GM21381 (cell line): Measurements from ENCODE around the gene ATP1B2.
A peak's percentile ranks its signal among the peaks of the same experiment; 100 is the strongest.

Source experiments
- ATAC-seq: cut with Tn5 transposase; IDR thresholded peaks from one replicate; pipeline ENCODE4 v1.9.1; 2021; ENCODE audit warnings: mild to moderate bottlenecking, moderate library complexity; ENCODE audit not compliant: unreplicated experiment

Gene ATP1B2

DNA sequence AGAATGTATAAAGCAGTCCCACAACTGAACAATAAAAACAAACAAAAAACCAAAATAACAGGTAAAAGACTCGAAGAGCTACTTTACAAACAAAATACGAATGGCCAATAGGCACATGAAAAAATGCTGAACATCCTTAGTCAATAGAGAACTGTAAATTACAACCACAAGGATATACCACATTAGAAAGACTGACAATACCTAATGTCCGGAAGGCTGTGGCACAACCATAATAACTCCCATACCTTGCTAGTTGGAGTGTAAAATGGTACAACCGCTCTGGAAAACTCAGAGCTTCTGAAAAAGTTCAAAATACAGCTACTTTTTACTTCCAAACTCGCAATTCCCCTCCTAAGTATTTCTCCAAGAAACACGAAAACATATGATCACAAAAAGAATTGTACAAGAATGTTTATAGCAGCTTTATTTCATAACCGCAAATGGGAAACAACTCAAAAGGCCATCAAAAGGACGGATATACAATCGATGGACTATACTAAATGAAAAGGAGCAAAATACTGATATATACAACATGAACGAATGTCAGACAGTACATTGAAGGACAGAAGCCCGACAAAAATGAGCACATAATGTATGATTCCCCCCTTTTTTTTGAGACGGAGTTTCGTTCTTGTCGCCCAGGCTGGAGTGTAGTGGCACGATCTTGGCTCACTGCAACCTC, 34.3 kb downstream of the ATP1B2 start:
- ATAC-seq = no peak

DNA sequence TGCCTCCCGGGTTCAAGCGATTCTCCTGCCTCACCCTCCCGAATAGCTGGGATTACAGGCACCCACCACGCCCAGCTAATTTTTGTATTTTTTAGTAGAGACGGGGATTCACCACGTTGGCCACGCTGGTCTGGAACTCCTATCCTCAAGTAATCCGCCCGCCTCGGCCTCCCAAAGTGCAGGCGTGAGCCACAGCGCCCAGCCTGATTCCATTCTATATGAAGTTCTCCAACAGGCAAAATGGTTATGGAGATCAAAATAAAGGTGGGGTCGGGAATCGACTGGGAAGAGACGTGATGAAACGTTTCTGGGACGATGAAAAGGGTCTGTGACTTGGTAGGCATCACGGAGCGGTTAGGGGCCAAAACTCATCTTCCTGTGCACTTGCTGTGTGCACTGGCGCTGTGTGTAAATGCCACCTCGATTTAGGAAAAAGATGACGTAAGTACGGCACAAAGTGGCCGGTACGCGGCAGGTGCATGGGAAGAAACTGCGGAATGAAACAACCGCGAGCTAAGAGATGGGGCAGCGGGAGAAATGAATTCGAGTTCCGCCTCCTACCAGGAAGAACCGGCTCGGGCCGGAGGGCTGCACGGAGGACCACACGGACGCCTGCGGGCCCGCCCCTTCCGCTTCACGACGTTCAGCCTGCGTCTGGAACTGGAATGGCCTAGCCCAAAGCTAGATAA, 35.0 kb downstream of the ATP1B2 start:
- ATAC-seq = peak; percentile 65

DNA sequence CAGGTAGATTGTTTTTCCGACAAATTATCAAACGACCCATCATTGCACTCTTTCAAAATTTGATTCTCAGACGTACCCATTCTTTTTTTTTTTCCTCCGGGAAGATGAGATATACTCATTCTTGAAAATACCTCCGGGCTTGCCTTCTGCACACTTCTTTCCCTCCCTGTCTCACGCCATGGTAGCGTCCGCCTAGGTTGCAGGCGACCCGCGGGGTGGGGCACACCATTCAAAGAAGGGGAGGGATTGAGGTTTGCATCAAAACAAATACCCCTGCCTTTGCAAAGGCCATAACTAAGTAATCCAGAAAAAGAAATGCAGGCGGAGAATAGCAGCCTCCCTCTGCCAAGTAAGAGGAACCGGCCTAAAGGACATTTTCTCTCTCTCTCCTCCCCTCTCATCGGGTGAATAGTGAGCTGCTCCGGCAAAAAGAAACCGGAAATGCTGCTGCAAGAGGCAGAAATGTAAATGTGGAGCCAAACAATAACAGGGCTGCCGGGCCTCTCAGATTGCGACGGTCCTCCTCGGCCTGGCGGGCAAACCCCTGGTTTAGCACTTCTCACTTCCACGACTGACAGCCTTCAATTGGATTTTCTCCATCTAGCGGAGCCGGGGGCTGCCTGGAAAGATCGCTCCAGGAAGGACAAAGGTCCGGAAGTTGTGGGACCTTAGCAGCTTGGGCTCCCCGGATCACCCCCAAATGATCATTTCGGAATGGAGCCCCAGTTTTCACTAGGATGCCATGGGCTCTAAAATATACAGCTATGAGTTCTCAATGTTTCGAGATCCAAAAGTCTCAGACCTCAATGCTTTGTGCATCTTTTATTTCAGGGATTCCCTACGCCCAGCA, 35.7 kb downstream of the ATP1B2 start:
- peak; percentile 36 for ATAC-seq

DNA sequence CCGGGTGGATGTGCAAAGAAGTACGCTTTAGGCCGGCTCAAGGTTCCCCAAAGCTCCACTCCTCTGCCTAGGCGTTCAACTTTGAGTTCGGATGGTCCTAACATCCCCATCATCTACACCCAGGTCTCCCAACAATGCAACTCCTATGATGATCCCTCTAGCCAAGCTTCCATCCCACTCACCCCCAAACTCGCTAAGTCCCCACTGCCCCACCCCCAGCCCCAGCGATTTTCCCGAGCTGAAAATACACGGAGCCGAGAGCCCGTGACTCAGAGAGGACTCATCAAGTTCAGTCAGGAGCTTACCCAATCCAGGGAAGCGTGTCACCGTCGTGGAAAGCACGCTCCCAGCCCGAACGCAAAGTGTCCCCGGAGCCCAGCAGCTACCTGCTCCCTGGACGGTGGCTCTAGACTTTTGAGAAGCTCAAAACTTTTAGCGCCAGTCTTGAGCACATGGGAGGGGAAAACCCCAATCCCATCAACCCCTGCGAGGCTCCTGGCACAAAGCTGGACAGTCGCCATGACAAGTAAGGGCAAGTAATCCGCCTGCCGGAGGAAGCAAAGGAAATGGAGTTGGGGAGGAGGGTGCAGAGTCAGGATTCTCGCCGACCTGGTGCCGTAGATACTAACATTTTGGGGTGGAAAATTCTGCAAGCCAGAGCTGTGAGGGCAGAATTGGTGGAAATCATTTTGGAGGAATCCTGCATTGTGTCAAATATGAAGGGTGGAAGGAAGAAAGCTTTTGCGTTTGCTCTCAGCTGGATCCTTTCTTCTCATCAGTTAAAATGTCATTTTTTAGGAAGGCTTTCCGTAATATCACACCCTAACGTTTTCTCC, 36.6 kb downstream of the ATP1B2 start, which contains the start of gene TP53:
TSS of gene TP53 (minus strand) at position 419 of the 836 bp plus-strand sequence. CDS start 10,896 bp downstream, outside the sequence.
- ATAC-seq = peak; percentile 33

DNA sequence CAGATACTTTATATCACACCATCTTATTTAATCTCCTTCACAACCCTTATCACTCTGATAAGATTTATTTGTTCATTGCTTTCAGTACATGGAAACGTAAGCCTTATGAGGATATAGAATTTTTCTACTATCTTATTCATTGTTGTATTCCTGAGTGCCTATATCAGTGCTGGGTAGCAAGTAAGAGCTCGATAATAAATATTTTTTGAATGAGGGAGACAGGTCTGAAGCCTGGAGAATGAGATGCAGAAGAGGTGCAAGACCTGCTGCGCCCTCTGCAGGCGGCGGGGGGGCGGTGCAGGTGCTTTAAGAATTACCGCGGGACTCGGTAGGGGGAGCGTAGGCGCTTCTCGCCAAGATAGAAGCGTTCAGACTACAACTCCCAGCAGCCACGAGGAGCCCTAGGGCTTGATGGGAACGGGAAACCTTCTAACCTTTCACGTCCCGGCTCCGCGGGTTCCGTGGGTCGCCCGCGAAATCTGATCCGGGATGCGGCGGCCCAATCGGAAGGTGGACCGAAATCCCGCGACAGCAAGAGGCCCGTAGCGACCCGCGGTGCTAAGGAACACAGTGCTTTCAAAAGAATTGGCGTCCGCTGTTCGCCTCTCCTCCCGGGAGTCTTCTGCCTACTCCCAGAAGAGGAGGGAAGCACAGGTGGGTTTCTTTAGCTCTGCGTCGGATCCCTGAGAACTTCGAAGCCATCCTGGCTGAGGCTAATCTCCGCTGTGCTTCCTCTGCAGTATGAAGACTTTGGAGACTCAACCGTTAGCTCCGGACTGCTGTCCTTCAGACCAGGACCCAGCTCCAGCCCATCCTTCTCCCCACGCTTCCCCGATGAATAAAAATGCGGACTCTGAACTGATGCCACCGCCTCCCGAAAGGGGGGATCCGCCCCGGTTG, 37.4 kb downstream of the ATP1B2 start, which contains the start of gene WRAP53:
TSS of gene WRAP53 (plus strand) at position 570 of the 900 bp plus-strand sequence. CDS start at position 742, 172 bp downstream.
- ATAC-seq = peak; percentile 67

DNA sequence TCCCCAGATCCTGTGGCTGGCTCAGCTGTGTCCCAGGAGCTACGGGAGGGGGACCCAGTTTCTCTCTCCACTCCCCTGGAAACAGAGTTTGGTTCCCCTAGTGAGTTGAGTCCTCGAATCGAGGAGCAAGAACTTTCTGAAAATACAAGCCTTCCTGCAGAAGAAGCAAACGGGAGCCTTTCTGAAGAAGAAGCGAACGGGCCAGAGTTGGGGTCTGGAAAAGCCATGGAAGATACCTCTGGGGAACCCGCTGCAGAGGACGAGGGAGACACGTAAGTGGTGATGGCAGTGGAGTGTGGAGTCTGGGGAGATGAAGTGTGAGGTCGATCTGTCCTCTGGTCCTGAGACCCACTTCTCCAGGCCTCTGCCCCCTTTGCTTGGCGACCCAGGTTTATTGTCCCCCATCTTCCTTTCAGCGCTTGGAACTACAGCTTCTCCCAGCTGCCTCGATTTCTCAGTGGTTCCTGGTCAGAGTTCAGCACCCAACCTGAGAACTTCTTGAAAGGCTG, 38.1 kb downstream of the ATP1B2 start:
- ATAC-seq = no peak

DNA sequence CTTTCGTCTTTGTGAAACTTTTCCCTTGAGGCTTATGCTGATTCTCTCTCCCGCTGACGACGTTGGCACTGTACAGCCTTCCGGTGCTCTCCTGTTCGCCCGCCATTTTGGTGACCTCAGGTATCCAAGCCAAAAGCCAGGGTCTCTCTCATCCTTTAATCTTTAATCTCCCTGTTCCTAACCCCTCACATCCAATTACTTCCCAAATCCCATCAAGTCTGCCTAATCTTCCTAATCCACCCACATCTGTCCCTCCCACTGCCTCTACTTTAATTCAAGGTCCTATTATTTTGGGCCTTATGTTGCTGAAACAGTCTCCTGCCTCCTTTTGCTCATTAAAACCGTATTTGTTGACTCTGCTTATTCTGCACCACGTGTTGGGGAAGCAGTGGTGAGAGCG, 44.9 kb downstream of the ATP1B2 start:
- no peak for ATAC-seq

DNA sequence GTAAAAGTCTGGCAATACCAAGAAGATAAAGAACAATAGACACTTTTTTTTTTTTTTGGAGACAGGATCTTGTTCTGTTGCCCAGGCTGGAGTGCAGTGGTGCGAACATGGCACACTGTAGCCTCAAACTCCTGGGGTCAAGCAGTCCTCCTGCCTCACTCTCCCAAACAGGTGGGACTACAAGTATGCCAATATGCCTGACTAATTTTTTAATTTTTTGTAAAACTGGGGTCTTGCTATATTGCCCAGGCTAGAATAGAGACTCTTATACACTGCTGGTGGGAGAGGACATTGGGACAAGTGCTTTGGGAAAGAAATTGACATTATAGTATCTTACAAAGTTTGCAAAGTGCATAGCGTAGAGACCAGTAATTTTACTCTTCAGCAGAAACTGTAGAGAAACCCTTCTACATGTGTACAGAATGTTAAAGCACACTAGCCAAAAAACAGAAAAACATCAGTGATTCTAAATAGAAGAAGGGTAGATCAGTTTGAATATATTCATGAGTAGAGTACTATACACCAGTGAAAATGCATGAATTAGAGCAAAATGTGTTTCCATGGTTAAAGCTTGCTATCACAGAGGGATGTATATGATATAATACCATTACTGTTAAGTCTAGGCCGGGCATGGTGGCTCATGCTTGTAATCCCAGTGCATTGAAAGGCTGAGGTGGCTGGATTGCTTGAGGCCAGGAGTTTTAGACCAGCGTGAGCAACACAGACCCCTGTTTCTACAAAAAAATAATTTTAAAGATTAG, 47.3 kb downstream of the ATP1B2 start:
- ATAC-seq = no peak

DNA sequence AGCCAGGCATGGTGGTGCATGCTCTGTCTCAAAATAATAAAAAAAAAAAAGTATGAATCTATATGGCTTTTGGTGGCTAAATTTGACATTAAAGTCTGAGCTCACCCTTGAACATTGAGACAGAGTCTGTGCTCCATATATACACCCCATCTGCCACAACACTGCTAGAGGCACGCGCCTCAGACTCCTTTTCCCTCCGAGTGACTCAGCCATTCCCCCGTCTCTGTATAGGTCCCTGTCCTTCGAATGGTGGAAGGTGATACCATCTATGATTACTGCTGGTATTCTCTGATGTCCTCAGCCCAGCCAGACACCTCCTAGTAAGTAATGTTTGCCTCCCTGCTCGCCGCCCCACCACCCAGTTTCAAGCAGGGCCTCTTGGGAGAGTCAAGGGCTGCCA, 49.8 kb downstream of the ATP1B2 start:
- no peak for ATAC-seq

DNA sequence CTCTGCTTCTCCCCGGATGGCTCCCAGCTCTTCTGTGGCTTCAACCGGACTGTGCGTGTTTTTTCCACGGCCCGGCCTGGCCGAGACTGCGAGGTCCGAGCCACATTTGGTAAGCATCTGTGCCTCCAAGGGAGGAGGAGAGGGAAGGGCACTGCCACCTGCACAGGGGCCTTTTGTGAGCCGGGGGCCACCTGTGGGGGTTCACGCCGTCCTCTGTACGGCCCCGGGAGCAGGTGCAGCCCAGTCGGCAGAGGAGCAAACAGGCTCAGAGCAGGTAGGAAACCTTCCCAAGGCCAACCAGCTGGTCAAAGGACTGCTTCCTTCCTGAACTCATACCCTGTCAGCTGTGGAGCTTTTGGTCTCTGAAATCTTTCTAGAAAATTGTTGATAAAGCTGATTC, 51.0 kb downstream of the ATP1B2 start:
- ATAC-seq = no peak

DNA sequence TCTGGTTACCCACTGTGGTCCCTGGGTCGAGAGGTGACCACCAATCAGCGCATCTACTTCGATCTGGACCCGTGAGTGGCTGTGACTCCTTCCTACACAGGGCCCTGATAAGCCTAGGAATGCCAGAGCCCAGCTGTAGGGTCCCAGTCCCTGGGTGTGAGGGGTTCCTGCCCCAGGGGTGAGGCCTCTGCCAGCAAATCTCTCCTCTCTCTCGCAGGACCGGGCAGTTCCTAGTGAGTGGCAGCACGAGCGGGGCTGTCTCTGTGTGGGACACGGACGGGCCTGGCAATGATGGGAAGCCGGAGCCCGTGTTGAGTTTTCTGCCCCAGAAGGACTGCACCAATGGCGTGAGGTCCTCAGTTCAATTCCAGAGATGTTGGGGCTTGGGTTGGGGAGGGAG, 52.0 kb downstream of the ATP1B2 start:
- no peak for ATAC-seq

DNA sequence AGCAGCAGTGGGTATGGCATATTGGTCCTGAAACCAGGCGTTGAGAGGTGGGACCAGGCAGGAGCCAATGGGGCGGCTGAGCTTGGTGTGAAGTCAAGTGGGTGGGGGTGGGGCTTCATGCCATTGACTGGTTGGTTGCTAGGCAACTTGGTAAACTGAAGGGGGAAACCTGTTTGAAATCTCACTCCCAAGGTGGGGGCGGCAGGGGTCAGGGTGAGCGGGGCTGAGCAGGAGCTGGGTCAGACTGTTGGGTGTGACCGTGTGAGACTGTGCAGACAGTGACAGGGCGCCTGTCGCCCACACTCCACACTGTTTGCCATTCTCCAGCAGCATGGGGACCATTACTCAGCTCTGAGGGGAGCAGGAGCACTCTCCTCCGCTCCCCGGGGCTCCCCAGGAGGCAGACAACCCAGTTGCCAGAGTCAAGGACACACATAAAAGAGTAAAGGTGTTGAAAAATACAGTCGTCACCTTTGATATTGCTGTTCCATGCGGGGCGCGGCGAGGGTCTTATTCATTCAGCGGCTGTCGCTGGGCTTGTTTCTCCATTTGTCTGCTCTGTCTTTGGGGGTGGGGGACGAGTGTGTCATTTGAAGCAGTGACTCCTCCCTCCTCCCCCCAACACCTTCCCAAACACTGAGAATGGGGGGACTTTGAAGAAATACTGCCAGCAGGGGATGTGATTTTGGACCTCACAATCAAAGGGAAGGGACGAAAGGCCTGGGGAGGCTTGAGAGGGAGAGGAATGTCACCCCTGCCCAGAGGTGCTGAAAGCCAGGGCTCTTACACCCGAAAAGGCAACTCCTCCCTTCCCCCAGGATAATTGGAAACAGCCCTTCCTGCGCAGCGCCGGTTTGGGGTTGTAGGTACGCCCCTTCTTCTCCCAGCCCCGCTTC, 53.1 kb downstream of the ATP1B2 start:
- no peak for ATAC-seq

DNA sequence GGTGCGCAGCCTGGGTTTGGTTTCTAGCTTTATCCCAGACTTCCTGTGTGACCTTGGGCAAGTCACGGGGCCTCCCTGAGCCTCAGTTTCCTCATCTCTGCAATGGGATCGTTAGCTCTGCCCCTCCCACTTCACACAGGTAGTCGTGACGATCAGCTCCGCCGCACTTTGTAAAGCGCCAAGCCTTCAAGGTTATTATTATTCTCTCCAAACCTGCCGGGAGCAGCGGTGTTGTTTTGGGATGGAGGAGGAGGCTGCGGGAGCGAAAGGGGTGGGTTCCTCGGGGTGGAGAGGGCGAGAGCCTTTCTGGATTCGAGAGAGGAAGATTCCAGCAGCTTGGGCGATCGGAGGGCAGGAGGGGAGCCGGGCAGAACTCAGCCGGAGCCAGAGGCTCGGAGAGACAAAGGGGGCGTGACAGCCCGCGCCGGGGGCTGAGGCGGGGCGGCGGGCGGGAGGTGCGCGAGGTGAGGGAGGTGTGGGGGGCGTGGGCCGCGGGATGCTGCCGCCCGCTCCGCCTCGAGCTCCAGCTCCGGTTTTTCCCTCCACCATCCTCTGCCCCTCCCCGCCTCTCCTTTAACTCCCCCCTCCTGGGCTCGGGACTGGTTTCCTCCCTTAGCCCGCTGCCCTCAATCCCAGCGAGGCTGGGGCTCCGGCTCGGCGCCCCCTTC, 54.0 kb downstream of the ATP1B2 start, which contains the start of gene EFNB3:
TSS of gene EFNB3 (plus strand) at position 602 of the 668 bp plus-strand sequence. CDS start 397 bp downstream, outside the sequence.
- ATAC-seq = no peak

DNA sequence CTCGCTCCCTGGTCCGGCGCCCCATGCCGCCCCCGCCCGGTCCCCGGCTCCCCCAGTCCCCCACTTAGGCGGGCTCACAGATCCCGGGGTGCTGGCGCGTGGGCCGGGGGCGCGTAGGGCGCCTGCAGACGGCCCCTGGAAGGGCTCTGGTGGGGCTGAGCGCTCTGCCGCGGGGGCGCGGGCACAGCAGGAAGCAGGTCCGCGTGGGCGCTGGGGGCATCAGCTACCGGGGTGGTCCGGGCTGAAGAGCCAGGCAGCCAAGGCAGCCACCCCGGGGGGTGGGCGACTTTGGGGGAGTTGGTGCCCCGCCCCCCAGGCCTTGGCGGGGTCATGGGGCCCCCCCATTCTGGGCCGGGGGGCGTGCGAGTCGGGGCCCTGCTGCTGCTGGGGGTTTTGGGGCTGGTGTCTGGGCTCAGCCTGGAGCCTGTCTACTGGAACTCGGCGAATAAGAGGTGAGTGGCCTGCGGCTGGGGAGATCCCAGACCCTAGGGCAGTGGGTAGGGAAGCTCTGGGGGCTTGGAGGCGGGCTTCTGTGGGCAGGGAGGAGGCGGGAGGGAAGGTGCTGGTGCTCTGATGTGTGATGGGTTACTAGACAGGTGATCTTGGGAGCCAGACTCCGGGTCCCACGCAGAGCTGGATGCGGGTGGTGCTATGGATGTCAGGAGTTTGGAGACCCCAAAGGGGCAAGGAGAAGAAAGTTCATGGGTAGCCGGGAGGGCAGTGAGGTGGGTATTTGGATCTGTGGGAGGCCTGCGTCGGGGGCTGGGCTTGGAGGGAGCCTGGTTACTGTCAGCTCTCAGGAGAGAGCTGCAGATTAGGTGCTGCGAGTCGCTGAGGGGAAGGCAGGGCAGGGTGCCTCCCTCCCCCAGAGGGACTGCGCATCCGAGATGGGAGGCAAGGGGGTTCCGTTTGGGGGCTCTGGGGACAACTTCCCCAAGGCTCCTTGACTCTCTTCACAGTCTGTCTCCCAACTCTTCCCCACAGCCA, 54.8 kb downstream of the ATP1B2 start:
- ATAC-seq = no peak

DNA sequence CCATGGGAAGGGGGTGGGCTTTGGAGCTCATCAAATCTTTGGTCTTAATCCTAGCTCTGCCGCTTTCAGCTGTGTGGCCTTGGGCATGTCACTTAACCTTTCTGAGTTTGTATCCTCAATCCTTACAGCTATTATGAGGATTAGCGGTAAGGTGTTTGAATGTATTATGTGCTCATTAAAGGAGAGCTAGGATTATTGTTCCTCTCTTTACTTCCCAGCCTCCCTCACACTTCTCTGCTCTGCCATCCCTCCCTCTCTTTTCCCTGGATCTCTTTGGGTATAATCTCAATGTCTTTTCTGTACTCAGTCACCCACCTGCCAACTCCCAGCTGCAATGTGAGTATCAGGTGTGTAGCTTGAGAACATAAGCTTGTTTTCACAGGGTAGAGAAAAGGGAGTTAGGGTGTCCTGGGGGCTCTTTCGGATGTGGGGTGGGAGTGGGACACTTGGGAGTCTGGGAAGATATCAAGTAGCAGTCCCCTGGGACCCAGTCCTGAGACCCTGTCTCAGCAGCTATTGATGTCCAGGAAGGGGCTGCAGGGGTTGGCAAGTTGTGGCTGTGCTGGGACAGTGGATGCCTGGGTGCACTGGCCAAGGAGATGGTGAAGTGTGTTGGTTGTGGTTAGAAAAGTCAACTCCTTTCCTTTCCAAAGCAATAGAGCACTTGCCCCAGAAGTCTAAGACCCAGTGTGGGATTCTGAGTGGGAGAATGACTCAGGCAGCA, 56.1 kb downstream of the ATP1B2 start:
- ATAC-seq = no peak
